AG04450 (cell line): ENCODE data around the gene SFRP5. TPM values are rescaled to one million over a fixed set of nuclear protein-coding genes. Genes with fewer than 3 reads are reported as not detected.
A peak's percentile ranks its signal among the peaks of the same experiment; 100 is the strongest.

Experiments
- CTCF ChIA-PET: fragments of 300-600, 350-600 bp; formaldehyde crosslinking; extraction: SDS; loops from one replicate; lab custom pipeline; 2022; ENCODE audit warnings: antibody characterized with exemption, inconsistent platforms; lab: Charles Lee
- POLR2A ChIA-PET: fragments of 350-600 bp; formaldehyde crosslinking; extraction: SDS; loops from one replicate; lab custom pipeline; 2021; ENCODE audit warnings: antibody characterized with exemption, inconsistent platforms; lab: Yijun Ruan, JAX
- DNase-seq: peaks from one replicate; pipeline ENCODE4 v3.0.0-alpha.2; 2011; ENCODE audit warnings: low read depth, low spot score
- H3K27ac ChIP-seq: one replicate; pipeline ENCODE4 v1.5.1; 2012; ENCODE audit warnings: low read depth, low read length, control low read depth
- H3K27me3 ChIP-seq: one replicate; pipeline ENCODE4 v1.6.0; 2012; ENCODE audit warnings: low read length; ENCODE audit not compliant: control insufficient read depth, insufficient read depth
- H3K4me3 ChIP-seq: 2 replicates; pipeline ENCODE4 v1.5.1; 2011; ENCODE audit warnings: mild to moderate bottlenecking, low read depth, low read length, control low read depth
- H3K9me3 ChIP-seq: 2 replicates; pipeline ENCODE4 v1.5.1; 2012; ENCODE audit warnings: low read length; ENCODE audit not compliant: control insufficient read depth, insufficient read depth
- polyA plus RNA-seq: library from polyadenylated mRNA; depleted of rRNA; stranded (reverse); fragments of >200 nt; gene quantifications from 2 replicates; pipeline ENCODE4 v1.2.3, GENCODE V29; 2011; rRNA removed
- TF ChIP-seq, protein P1 (sequence below): IDR thresholded peaks from 2 replicates; pipeline ENCODE4 v1.5.1; 2011; ENCODE audit warnings: low read depth, low read length, control low read depth, inconsistent platforms

Gene SFRP5
- polyA plus RNA-seq, 1 experiment: not detected

DNA sequence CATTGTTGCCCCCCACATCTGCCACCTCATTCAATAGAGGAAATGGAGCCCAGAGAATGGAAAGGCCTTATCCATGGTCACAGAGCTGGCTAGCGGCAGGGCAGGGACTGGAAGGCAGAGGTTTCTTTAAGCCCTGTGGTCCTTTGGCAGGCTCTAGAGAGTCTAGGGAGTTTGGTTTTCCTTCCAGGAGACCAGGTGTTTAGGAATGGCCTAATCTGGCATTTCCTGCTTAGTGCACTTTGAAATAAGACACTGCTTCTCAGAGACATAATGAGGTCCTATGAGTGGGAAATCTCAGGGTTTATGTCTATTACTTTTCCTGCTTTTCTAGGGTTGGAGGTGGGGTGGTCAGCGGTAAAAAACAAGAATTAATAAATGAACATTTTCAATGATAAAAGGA is 52.2 kb downstream of the SFRP5 start:
- Histone ChIP-seq H3K9me3 (no peaks in the 10 kb centered on the region), H3K27me3 (no peaks in the 10 kb centered on the region), H3K27ac (peak overlapping the region; percentile 39), H3K4me3 (no peak overlapping the region)
- TF ChIP-seq, protein P1, sequence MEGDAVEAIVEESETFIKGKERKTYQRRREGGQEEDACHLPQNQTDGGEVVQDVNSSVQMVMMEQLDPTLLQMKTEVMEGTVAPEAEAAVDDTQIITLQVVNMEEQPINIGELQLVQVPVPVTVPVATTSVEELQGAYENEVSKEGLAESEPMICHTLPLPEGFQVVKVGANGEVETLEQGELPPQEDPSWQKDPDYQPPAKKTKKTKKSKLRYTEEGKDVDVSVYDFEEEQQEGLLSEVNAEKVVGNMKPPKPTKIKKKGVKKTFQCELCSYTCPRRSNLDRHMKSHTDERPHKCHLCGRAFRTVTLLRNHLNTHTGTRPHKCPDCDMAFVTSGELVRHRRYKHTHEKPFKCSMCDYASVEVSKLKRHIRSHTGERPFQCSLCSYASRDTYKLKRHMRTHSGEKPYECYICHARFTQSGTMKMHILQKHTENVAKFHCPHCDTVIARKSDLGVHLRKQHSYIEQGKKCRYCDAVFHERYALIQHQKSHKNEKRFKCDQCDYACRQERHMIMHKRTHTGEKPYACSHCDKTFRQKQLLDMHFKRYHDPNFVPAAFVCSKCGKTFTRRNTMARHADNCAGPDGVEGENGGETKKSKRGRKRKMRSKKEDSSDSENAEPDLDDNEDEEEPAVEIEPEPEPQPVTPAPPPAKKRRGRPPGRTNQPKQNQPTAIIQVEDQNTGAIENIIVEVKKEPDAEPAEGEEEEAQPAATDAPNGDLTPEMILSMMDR: no peak
- DNase-seq: no peak
- ChIA-PET POLR2A (no interaction called here), CTCF (interaction anchor here (1.1 to 5.1 kb wide), 4 partner anchors 10 to 43 kb away, joined by 3 to 31 read pairs (median 10); no protein-coding TSS in a partner anchor)

DNA sequence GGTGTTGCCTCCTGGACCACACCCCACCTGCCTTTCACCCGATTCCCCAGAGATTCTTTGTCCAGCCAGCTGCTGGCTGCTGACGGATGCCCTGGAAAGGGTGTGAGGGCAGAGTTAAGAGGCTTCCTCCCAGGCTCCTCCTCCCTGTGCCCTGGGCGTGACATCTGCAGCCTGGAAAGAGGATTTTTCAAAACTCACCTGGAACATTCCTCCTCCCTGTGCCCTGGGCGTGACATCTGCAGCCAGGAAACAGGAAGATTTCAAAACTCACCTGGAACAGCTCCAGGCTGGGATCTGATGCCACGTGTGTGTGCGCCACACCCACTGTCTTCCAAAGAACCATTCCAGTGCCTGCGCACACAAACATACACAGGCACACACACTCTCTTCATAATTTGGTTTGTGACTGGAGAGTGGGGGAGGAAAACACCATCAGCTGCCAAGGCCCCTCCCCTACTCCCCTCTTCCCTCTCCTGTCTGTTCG is 53.1 kb downstream of the SFRP5 start:
- ChIA-PET POLR2A (interaction anchor here (0.6 kb wide), 1 partner anchor 15 kb away, joined by 6 read pairs; no protein-coding TSS in a partner anchor), CTCF (interaction anchor here (1.8 to 5.1 kb wide), 2 partner anchors 9 to 12 kb away, joined by 5 to 31 read pairs; no protein-coding TSS in a partner anchor)
- TF ChIP-seq, protein P1: no peak
- Histone ChIP-seq H3K27ac (no peak overlapping the region), H3K27me3 (no peaks in the 10 kb centered on the region), H3K4me3 (no peak overlapping the region), H3K9me3 (no peaks in the 10 kb centered on the region; the same call in 1 of the 2 replicates)
- no peak for DNase-seq

DNA sequence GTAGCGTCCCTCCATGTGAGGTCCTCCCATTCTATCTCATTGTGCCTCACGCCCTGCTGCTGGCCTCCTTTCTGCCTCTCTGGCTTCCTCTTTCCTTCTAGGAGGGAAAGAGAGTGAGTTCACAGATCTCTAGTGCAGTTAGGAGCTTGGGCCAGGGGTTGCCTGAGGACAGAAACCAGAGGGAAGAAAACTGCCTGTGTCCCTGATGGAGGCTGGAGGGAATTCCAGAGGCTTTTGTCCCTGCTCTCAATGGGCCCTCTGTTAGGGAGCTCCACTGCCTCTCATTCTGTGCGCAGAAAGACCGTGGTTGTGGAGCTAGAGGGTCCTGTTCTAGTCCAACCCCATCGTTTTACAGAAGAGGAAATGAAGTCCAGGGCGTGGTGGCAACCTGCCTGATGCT is 53.6 kb downstream of the SFRP5 start:
- ChIA-PET POLR2A (no interaction called here), CTCF (interaction anchor here (1.8 to 5.1 kb wide), 2 partner anchors 9 to 13 kb away, joined by 5 to 31 read pairs; no protein-coding TSS in a partner anchor)
- no peaks in the 10 kb centered on the region; the same call in 1 of the 2 replicates for H3K9me3 ChIP-seq
- peak overlapping the region; percentile 11 for H3K27ac ChIP-seq
- DNase-seq: no peak
- no peaks in the 10 kb centered on the region for H3K27me3 ChIP-seq
- TF ChIP-seq, protein P1: no peak
- no peak overlapping the region for H3K4me3 ChIP-seq

DNA sequence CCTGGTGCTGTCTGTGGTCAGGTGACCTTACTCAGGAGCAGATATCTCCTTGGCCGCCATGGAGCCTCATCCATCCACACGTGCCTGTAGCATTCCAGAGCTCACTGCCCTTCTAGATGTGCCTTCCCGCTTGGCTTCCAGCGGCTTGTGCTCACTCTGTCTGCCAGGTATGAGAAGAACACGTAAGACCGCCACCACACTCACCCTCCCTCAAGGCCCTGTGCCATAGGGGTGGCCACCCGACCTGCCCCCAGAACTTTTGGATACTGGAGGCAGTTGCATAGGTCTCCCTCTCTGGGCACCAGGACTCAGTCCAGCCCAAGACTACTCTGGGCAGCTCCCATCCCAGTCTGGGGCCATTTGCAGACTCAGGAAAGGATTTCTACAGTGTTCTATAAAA is 54.2 kb downstream of the SFRP5 start:
- ChIA-PET CTCF (interaction anchor here (1.3 to 5.1 kb wide), 6 partner anchors 8 to 41 kb away, joined by 3 to 31 read pairs (median 6); no protein-coding TSS in a partner anchor), POLR2A (no interaction called here)
- Histone ChIP-seq H3K9me3 (no peaks in the 10 kb centered on the region; the same call in 1 of the 2 replicates), H3K4me3 (no peak overlapping the region), H3K27me3 (no peaks in the 10 kb centered on the region), H3K27ac (no peak overlapping the region)
- DNase-seq: no peak
- TF ChIP-seq, protein P1: no peak

Other genes starting within 250 kb of the SFRP5 start
- gene ANKRD2, start 199.2 kb downstream of the SFRP5 start, polyA plus RNA-seq: 0.05 and 0.06 TPM in 2 replicates
- gene HOGA1, start 187.6 kb downstream of the SFRP5 start, polyA plus RNA-seq: 0.41 and 0.53 TPM in 2 replicates
- gene C10orf62, start 182.3 kb downstream of the SFRP5 start, polyA plus RNA-seq: not detected in 2 replicates
- 14.4 and 16.0 TPM in 2 replicates for gene MORN4, start 138.5 kb downstream of the SFRP5 start, polyA plus RNA-seq
- 35.6 and 36.1 TPM in 2 replicates for gene PI4K2A, start 131.3 kb downstream of the SFRP5 start, polyA plus RNA-seq
- gene AVPI1, start 84.8 kb downstream of the SFRP5 start, polyA plus RNA-seq: 26.5 and 36.9 TPM in 2 replicates
- gene MARVELD1, start 58.3 kb downstream of the SFRP5 start, polyA plus RNA-seq: 65.5 and 76.2 TPM in 2 replicates
- 11.1 and 13.5 TPM in 2 replicates for gene ZFYVE27, start 34.9 kb downstream of the SFRP5 start, polyA plus RNA-seq
- not detected in 2 replicates for gene GOLGA7B, start 77.8 kb upstream of the SFRP5 start, polyA plus RNA-seq